NT2/D1 (cell line): ENCODE measurements around the gene BCL7C.

Experiments
- DNase-seq: peaks from one replicate; pipeline ENCODE4 v3.0.0-alpha.2; 2011; ENCODE audit warnings: low read depth, low spot score
- H3K27me3 ChIP-seq: 2 replicates; pipeline ENCODE4 v1.6.0; 2011; ENCODE audit warnings: mild to moderate bottlenecking; ENCODE audit not compliant: insufficient read length, insufficient read depth
- H3K36me3 ChIP-seq: 2 replicates; pipeline ENCODE4 v1.6.1; 2011; ENCODE audit warnings: mild to moderate bottlenecking, low read length, mixed read lengths; ENCODE audit not compliant: insufficient read depth, insufficient read length
- H3K4me1 ChIP-seq: 2 replicates; pipeline ENCODE4 v1.5.1; 2011; ENCODE audit not compliant: insufficient read depth, insufficient read length
- H3K4me3 ChIP-seq: 2 replicates; pipeline ENCODE4 v1.5.1; 2011; ENCODE audit warnings: low read depth; ENCODE audit not compliant: insufficient read length
- H3K9ac ChIP-seq: 2 replicates; pipeline ENCODE4 v1.6.0; 2011; ENCODE audit warnings: low read depth; ENCODE audit not compliant: insufficient read length
- H3K9me3 ChIP-seq: 2 replicates; pipeline ENCODE4 v1.5.1; 2011; ENCODE audit warnings: mild to moderate bottlenecking, low read length; ENCODE audit not compliant: insufficient read depth
- SUZ12 ChIP-seq: IDR thresholded peaks from 2 replicates; pipeline ENCODE4 v1.6.1; 2011; ENCODE audit not compliant: insufficient read length, insufficient read depth; ENCODE audit errors: extremely low read depth
- YY1 ChIP-seq: IDR thresholded peaks from 2 replicates; pipeline ENCODE4 v1.6.1; 2011; ENCODE audit not compliant: insufficient read length, insufficient read depth
- ZNF274 ChIP-seq: IDR thresholded peaks from 2 replicates; pipeline ENCODE4 v1.6.1; 2011; ENCODE audit warnings: mild to moderate bottlenecking, low read depth, low read length

BCL7C gene

GRCh38 chr16:30904114-30904780 lies 10.4 kb upstream of the BCL7C start:
- Histone ChIP-seq H3K9me3 (no peaks in the 10 kb centered on the region), H3K27me3 (no peaks in the 10 kb centered on the region), H3K36me3 (peaks cover 7% of the 10 kb centered on the region), H3K4me3 (no peak overlapping the region), H3K9ac (no peak overlapping the region), H3K4me1 (peaks cover 10% of the 10 kb centered on the region)
- TF ChIP-seq YY1 (no peak), SUZ12 (no peak), ZNF274 (no peak)
- DNase-seq: no peak

- H3K4me1 ChIP-seq: peaks cover 8% of the 10 kb centered on the region
- H3K36me3 ChIP-seq: peaks cover 7% of the 10 kb centered on the region
- no peak overlapping the region for H3K4me3 ChIP-seq
- TF ChIP-seq SUZ12: no peak
- no peak for TF ChIP-seq YY1
- TF ChIP-seq ZNF274: no peak
- H3K9me3 ChIP-seq: no peaks in the 10 kb centered on the region
- DNase-seq: no peak
- no peaks in the 10 kb centered on the region for H3K27me3 ChIP-seq
- H3K9ac ChIP-seq: no peak overlapping the region
Measured at GRCh38 chr16:30903596-30903995, 9.7 kb upstream of the BCL7C start.

- no peak for DNase-seq
- peaks cover 8% of the 10 kb centered on the region for H3K4me1 ChIP-seq
- H3K36me3 ChIP-seq: peaks cover 7% of the 10 kb centered on the region
- peak overlapping the region; percentile 84 for H3K9ac ChIP-seq
- no peaks in the 10 kb centered on the region for H3K9me3 ChIP-seq
- H3K27me3 ChIP-seq: no peaks in the 10 kb centered on the region
- no peak for TF ChIP-seq ZNF274
- no peak for TF ChIP-seq YY1
- no peak for TF ChIP-seq SUZ12
- H3K4me3 ChIP-seq: no peak overlapping the region
Measured at GRCh38 chr16:30903002-30903401, 9.1 kb upstream of the BCL7C start.

GRCh38 chr16:30902029-30902972 lies 8.4 kb upstream of the BCL7C start:
- H3K9ac ChIP-seq: peak overlapping the region; percentile 84
- no peak for TF ChIP-seq ZNF274
- TF ChIP-seq YY1: no peak
- no peak for TF ChIP-seq SUZ12
- H3K36me3 ChIP-seq: peaks cover 7% of the 10 kb centered on the region
- DNase-seq: no peak
- H3K9me3 ChIP-seq: no peaks in the 10 kb centered on the region
- peaks cover 6% of the 10 kb centered on the region for H3K4me1 ChIP-seq
- no peaks in the 10 kb centered on the region for H3K27me3 ChIP-seq
- H3K4me3 ChIP-seq: peak overlapping the region; percentile 52

GRCh38 chr16:30901201-30902028 lies 7.5 kb upstream of the BCL7C start:
- TF ChIP-seq SUZ12 (no peak), YY1 (no peak), ZNF274 (no peak)
- Histone ChIP-seq H3K4me1 (peaks cover 3% of the 10 kb centered on the region), H3K36me3 (peaks cover 7% of the 10 kb centered on the region), H3K9ac (peak overlapping the region; percentile 84), H3K4me3 (peak overlapping the region; percentile 52), H3K27me3 (no peaks in the 10 kb centered on the region), H3K9me3 (no peaks in the 10 kb centered on the region)
- DNase-seq: no peak

GRCh38 chr16:30900588-30900987 lies 6.7 kb upstream of the BCL7C start:
- Histone ChIP-seq H3K36me3 (peaks cover 7% of the 10 kb centered on the region), H3K9ac (no peak overlapping the region), H3K4me3 (no peak overlapping the region), H3K4me1 (peaks cover 5% of the 10 kb centered on the region), H3K27me3 (no peaks in the 10 kb centered on the region), H3K9me3 (no peaks in the 10 kb centered on the region)
- TF ChIP-seq ZNF274 (no peak), YY1 (no peak), SUZ12 (no peak)
- no peak for DNase-seq
